SU-DHL-6 (cell line): ENCODE results near the gene SLC39A11.

Source experiments
- H2AFZ ChIP-seq: fragments of 200-600 bp; sonication (generic); 2 replicates; pipeline ENCODE4 v1.6.1; 2014; ENCODE audit warnings: low read depth, mild to moderate bottlenecking, moderate library complexity, mixed read lengths, antibody characterized with exemption, low read length; ENCODE audit not compliant: severe bottlenecking
- H3F3A ChIP-seq: fragments of 200-600 bp; shearing (Covaris generic); 2 replicates; pipeline ENCODE4 v1.6.0; 2016; ENCODE audit warnings: antibody characterized with exemption, mild to moderate bottlenecking; ENCODE audit not compliant: insufficient read depth
- H3K27ac ChIP-seq: fragments of 200-600 bp; sonication (generic); 2 replicates; pipeline ENCODE4 v1.5.1; 2016; ENCODE audit warnings: low read depth, mild to moderate bottlenecking, low read length, moderate library complexity, mixed read lengths
- H3K27me3 ChIP-seq: fragments of 200-600 bp; sonication (generic), shearing (Covaris generic); 2 replicates; pipeline ENCODE4 v1.6.0; 2014; ENCODE audit warnings: mild to moderate bottlenecking, low read length
- H3K36me3 ChIP-seq: fragments of 200-600 bp; sonication (generic); 2 replicates; pipeline ENCODE4 v1.6.1; 2014; ENCODE audit warnings: mild to moderate bottlenecking, low read length, mixed read lengths
- H3K4me2 ChIP-seq: fragments of 300-600, 200-600 bp; shearing (Covaris generic), sonication (generic); 2 replicates; pipeline ENCODE4 v1.6.0; 2014; ENCODE audit warnings: low read length, low read depth, mild to moderate bottlenecking; ENCODE audit not compliant: poor library complexity, severe bottlenecking
- H3K4me3 ChIP-seq: fragments of 200-600 bp; sonication (generic); 2 replicates; pipeline ENCODE4 v1.5.1; 2014; ENCODE audit warnings: antibody characterized with exemption, low read length, mild to moderate bottlenecking, mixed read lengths; ENCODE audit not compliant: insufficient read depth, poor library complexity, severe bottlenecking
- H3K79me2 ChIP-seq: fragments of 200-600 bp; sonication (generic); 2 replicates; pipeline ENCODE4 v1.6.1; 2014; ENCODE audit warnings: mild to moderate bottlenecking, low read length, moderate library complexity; ENCODE audit not compliant: insufficient read depth
- H3K9ac ChIP-seq: fragments of 200-600 bp; sonication (generic); 2 replicates; pipeline ENCODE4 v1.7.0; 2014; ENCODE audit warnings: mild to moderate bottlenecking, low read length
- H3K9me2 ChIP-seq: fragments of 200-600 bp; sonication (generic); replicated peaks from 2 replicates; pipeline ENCODE4 v1.6.1; 2014; ENCODE audit warnings: low read length; ENCODE audit not compliant: insufficient read depth
- H3K9me3 ChIP-seq: fragments of 200-600 bp; sonication (generic); 2 replicates; pipeline ENCODE4 v1.6.1; 2014; ENCODE audit warnings: low read length, mixed read lengths; ENCODE audit not compliant: insufficient read depth
- H4K20me1 ChIP-seq: fragments of 200-600 bp; sonication (generic); 2 replicates; pipeline ENCODE4 v1.6.1; 2014; ENCODE audit warnings: low read depth, mild to moderate bottlenecking, antibody characterized with exemption, low read length, moderate library complexity, mixed read lengths
- CTCF ChIP-seq: fragments of 200-600 bp; sonication (generic); IDR thresholded peaks from one replicate; pipeline ENCODE4 v1.5.1; 2017; ENCODE audit warnings: antibody characterized with exemption, mild to moderate bottlenecking, low read length, moderate library complexity; ENCODE audit not compliant: insufficient read depth, poor library complexity, severe bottlenecking
- EZH2phosphoT487 ChIP-seq: fragments of 200-600 bp; sonication (generic), shearing (Covaris generic); conservative IDR thresholded peaks from 2 replicates; pipeline ENCODE4 v1.6.1; 2018; ENCODE audit warnings: mild to moderate bottlenecking, antibody characterized with exemption, low read length, moderate library complexity, mixed read lengths

SLC39A11 gene

GRCh38 chr17:72696156-72696555 is 396.3 kb downstream of the SLC39A11 start:
- Histone ChIP-seq H3K79me2 (no peaks in the 10 kb centered on the region), H4K20me1 (no peaks in the 10 kb centered on the region), H3K27me3 (no peaks in the 10 kb centered on the region), H3K4me3 (no peak overlapping the region), H3K9me2 (no peaks in the 10 kb centered on the region), H3F3A (no peaks in the 10 kb centered on the region), H3K27ac (no peak overlapping the region), H3K9ac (no peak overlapping the region), H3K36me3 (no peaks in the 10 kb centered on the region), H3K9me3 (no peaks in the 10 kb centered on the region), H2AFZ (no peak overlapping the region), H3K4me2 (no peak overlapping the region)
- TF ChIP-seq CTCF (no peak), EZH2phosphoT487 (no peak)

GRCh38 chr17:72693956-72694355 is 398.5 kb downstream of the SLC39A11 start:
- Histone ChIP-seq H3K79me2 (no peaks in the 10 kb centered on the region), H3K36me3 (no peaks in the 10 kb centered on the region), H3K9me3 (no peaks in the 10 kb centered on the region), H3K4me3 (no peak overlapping the region), H3F3A (no peaks in the 10 kb centered on the region), H3K27ac (no peak overlapping the region), H3K27me3 (no peaks in the 10 kb centered on the region), H2AFZ (no peak overlapping the region), H3K4me2 (no peak overlapping the region), H3K9me2 (no peaks in the 10 kb centered on the region), H4K20me1 (no peaks in the 10 kb centered on the region), H3K9ac (no peak overlapping the region)
- TF ChIP-seq EZH2phosphoT487 (no peak), CTCF (no peak)

GRCh38 chr17:72693151-72693878 is 399.2 kb downstream of the SLC39A11 start:
- no peak overlapping the region for H3K9ac ChIP-seq
- no peaks in the 10 kb centered on the region for H4K20me1 ChIP-seq
- H3K9me3 ChIP-seq: no peaks in the 10 kb centered on the region
- H3K36me3 ChIP-seq: no peaks in the 10 kb centered on the region
- H3K4me2 ChIP-seq: no peak overlapping the region
- no peak overlapping the region for H3K27ac ChIP-seq
- H3K9me2 ChIP-seq: no peaks in the 10 kb centered on the region
- H2AFZ ChIP-seq: no peak overlapping the region
- H3K27me3 ChIP-seq: no peaks in the 10 kb centered on the region
- no peak overlapping the region for H3K4me3 ChIP-seq
- no peaks in the 10 kb centered on the region for H3F3A ChIP-seq
- no peak for TF ChIP-seq CTCF
- no peak for TF ChIP-seq EZH2phosphoT487
- H3K79me2 ChIP-seq: no peaks in the 10 kb centered on the region
